NCI-H226 (cell line): ENCODE data around the gene COL8A1.
A peak's percentile ranks its signal among the peaks of the same experiment; 100 is the strongest.

Experiments used
- DNase-seq: peaks from one replicate; pipeline ENCODE4 v3.0.0-alpha.2; 2015

COL8A1 gene

DNA sequence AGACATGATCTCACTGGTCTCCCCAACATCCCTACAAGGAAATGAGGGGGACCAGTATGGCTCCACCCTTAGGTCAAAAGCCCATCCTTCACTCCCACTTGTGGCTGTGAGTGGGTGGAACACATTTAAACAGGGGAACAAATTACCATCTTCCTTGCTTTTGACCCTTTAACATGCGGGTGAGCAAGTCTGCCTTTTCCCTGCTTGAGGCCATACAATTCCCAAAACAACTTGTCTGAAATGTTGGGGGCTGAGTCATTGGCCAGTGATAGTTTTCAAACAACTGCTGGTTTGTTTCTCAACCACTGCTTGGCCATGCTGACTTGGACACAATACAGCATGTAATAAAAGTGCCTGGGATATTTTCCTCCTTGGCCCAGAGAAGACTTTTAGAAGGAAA, 39.6 kb downstream of the COL8A1 start:
- DNase-seq: peak; percentile 76

DNA sequence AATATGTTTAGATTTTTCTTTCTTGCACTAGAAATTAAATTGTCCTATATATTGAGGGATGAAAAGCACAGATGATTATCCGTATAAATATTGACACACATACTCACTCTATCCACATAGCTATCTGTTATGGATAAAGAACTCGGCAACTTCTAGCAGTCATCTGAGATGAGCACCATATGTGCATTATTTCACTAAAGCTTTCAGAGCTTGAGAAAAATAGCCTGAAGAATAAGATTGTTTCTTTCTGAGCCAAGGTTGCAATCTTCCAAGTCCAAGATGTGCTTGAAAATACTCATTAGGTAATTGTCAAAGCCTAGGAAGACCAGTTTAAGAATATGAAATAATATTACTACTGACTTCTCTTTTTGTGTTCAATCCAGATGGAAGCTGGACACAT, 40.5 kb downstream of the COL8A1 start:
- DNase-seq: no peak

DNA sequence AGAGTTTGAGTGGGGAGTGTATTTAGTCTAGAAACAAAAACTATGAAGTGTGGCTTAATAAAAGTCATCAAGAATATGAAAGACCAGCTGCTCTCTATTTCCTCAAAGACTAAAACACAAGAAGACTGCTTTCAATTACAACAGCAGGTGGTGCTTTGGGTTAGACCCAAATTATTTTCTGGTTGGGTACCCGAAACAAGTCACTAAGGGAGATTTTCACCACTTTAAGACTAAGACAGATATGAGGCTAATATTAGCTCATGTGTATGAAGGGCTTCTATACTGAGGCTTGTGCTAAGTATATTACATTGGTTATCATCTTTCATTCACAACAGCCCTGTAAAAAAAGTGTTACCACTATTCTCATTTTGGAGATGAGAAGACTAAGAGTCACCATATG, 43.1 kb downstream of the COL8A1 start:
- DNase-seq: no peak

DNA sequence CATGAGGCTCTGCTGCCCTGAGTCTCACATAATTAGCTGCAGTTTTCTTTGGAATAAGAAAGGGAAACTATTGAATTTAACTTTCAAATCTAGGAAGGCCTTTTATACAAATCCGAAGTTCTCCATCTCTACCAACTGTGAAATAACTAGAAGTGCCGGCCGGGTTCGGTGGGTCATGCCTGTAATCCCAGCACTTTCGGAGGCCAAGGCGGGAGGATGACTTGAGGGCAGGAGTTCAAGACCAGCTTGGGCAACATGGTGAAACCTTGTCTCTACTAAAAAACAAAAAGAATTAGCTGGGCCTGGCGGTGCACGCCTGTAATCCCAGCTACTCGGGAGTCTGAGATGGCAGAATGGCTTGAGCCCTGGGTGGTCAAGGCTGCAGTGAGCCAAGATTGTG, 43.6 kb downstream of the COL8A1 start:
- no peak for DNase-seq

DNA sequence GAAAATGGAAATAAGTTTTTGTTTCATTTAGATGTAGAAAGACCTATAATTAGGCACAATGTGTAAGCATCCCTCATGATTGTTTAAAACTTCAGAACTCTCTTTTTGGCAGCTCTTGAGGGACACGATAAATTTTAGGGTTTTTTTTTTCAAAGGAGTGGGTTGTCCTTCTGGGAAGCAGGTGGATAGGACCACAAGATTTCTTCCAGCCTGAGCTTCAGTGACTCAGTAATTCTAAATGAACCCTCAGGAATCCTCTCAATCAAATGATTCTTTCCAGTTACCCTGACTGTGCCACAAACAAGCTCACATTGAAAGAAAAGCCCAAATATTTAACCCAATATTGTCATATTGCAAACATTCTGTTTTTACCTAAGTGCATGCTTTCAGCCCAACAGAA, 45.1 kb downstream of the COL8A1 start:
- no peak for DNase-seq

DNA sequence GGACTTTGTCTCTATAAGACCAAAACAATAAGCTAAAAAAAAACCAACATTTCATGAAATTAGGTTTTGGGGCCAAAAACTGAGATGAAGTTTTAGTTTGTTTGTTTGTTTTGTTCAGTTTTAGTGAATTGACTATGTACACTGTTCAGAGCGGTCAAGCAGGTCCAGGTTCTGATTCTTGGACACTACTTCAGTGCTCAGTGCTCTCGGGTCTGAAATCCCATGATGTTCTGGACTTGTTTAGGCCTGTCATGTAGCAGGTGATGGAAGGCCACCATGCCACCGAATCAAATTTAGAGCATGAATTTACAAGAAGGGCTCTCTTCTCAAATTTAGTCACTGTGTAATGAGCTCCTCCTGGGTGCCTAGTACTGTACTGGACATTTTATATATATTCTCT, 45.5 kb downstream of the COL8A1 start:
- no peak for DNase-seq

DNA sequence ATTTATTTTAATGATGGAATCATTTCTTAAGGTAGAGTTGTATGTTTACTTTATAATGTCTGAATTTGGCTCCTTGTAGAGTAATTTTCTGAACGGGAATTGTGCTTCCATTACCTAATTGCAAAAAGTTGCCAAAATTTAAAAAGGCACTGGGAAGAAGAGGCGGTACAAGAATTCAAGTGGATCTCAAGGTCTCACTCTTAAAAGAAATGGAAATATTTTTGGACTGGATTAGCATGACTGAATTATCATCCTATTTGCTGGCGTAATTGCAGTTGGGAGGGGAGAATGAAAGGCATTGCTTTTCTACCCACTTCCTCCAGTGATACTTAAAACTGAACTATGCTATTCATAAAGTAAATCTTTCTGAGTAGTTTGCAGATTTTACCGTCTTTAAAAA, 46.2 kb downstream of the COL8A1 start:
- no peak for DNase-seq

DNA sequence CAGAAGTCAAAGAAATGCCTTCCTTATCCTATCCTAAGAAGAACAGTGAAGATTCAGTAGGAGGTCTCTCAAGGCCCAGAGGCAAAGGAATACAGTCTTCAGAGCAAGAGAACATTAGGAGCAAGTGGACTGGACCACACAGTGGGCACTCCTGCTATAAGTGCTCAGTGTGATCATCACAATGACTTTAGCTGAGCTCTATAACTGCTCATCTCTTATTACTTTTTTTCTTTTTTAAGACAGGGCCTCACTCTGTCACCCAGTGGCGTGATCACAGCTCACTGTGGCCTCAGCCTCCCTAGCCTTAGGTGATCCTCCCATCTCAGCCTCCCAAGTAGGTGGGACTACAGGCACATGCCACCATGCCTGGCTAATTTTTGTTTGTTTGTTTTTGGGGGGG, 48.1 kb downstream of the COL8A1 start:
- DNase-seq: no peak

DNA sequence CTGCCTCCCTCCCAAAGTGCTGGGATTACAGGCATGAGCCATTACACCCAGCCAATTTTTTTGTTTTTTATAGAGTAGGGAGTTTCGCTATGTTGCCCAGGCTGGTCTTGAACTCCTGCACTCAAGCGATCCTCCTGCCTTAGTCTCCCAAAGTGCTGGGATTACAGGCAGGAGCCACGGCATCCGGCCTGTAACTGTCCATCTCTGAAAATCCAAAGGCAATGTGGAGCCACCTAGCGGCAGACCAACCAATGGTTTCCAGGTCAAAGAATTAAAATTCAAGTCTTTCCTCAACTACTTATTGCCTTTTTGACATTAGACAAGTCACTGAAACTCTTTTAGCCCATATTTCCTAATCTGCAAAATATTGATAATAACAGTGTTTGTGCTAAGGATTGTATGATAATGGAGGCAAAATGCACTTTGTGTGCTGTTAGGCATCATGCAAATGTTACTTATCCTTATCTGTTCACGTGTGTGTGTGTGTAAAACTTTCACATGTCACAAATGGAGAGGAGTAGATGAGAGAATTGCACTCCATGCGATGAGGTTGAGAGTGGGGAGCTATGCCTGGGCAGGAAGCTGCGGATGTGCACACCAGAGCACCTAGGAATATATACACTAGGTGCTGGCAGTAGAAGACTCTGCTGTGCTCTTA, 48.7 kb downstream of the COL8A1 start:
- DNase-seq: peak; percentile 35

DNA sequence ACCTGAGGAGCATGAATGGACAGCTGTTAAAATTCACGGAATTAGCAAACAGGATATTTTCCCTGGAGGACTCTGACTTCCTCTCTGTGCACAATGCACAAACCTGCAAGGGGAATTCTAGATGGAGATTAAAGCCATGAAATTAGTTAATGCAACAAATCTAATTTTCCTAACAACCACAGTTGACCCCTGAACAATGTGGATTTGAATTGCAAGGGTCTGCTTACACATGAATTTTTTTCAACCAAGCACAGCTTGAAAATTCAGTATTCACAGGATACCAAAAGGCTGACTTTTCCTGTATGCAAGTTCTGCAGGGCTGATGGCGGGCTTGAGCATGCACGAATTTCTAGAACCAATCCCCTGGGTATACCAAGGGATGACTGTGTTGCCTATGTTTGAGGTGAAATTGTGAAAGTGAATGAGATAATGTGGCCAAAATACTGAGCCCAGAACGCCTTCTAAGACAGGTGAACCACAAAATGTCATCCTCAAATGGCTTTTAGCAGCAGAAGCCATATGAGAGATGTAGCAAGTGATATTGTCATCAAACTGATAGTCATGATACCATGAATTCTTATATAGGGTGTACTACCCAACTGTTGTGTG, 52.5 kb downstream of the COL8A1 start:
- no peak for DNase-seq

DNA sequence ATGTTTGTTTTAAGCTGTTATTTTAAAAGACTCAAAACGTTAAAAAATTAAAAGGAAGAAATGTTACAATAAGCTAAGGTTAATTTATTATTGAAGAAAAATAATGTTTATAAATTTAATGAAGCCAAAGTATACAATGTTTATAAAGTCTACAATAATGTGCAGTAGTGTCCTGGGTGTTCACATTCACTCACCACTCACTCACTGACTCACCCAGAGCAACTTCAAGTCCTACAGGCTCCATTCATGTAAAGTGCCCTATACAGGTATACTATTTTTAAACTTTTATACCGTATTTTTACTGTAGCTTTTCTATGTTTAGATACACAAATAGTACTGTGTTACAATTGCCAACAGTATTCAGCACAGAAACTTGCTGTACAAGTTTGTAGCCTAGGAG, 55.2 kb downstream of the COL8A1 start:
- no peak for DNase-seq

DNA sequence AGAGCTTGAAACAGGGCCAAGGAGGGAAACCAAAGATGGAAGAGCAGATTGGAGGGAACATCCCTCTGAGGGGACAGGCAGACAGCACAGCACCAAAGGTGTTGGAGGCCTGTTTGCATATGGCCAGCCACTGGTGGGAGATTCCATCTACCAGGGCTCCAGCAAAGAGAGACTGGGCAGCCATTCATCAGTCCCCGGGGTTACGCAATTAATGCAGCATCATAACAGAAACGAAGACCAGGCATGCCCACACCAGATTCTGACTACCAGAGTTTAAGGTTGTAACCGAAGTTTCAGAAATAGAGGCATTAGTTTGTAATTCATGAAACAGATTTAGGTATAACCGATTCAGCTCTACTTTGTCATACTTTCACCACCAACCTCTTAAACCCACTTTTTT, 58.1 kb downstream of the COL8A1 start:
- DNase-seq: no peak

DNA sequence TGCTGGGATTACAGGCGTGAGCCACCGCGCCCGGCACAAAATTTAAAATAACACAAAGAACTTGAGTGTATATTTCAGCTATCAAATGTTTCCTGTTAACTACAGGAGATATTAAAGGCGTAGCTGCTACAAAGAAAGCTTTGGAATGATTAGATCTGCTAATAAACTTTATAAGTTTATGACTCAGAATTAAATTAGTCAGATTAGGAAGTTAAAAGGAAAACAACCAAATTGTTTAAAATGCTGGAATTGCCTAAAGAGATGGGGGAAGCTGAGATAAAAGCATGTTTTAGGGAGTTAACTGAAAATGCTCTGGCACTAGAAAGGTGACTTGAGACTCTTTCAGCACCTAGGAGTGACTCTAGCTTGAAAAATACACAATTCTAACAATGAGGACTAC, 58.9 kb downstream of the COL8A1 start:
- DNase-seq: no peak

DNA sequence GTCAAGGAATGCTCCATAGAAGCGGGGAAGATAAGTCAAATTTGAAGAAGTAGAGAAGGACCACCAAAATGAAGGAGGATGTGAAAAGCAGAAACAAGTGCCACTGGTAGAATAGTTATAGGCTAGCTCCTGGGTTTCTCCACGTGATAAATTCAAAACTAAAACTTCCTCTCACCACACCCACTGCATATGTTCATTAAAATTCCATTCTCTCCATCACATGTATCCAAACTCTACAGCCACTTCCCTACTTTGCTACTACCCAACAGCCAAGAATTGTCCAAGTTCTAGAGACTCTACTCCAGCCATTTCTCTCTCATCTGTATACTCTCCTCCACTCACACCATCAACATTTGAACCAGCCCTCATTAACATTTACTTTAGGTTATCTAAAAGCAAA, 60.5 kb downstream of the COL8A1 start:
- DNase-seq: no peak

DNA sequence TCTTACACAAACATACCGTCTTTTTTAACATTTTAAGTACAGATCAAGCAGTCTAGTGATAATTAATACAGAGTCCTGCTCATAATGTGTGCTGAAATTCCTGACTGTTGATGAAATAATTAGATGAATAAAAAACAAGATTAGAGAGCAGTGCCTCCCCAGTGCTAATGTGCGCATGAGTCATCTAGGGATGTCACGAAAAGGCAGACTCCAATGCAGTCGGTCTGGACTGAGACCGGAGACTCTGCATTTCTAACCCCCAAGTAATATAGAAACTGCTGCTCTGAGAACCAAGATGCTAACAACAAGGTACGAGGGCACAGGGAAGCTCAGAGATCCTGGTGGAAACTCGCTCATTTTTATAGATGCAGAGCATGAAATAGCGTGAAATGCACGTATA, 61.4 kb downstream of the COL8A1 start:
- peak; percentile 42 for DNase-seq

DNA sequence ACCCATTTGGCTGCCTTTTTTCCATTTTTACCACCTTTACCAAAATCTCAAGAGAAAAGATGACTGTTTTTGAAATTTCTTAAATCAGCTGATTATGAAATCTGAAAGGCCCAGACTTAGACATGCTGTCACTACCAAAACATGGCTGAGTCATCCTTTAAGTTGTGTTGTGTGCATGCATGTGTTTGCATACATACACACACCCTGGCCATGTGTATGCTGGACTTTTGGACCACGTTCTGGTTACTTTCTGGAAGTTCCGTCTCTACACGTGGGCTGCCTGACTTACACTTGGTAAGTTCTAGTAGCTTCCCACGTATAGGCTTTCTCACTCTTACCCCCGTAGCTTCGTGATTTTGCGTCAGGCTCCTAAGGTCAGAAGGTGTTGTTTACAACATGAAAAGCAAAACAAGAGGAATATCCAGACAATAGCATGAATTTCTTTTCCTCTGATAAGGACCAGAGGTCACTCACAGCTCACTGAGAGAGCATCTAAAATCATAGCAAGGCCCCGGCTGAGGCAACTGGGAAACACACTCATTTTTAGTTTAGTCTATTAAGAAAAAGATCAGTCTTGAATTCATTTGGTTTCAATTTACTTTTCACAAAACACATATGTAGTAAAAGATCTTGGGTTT, 62.4 kb downstream of the COL8A1 start:
- no peak for DNase-seq

DNA sequence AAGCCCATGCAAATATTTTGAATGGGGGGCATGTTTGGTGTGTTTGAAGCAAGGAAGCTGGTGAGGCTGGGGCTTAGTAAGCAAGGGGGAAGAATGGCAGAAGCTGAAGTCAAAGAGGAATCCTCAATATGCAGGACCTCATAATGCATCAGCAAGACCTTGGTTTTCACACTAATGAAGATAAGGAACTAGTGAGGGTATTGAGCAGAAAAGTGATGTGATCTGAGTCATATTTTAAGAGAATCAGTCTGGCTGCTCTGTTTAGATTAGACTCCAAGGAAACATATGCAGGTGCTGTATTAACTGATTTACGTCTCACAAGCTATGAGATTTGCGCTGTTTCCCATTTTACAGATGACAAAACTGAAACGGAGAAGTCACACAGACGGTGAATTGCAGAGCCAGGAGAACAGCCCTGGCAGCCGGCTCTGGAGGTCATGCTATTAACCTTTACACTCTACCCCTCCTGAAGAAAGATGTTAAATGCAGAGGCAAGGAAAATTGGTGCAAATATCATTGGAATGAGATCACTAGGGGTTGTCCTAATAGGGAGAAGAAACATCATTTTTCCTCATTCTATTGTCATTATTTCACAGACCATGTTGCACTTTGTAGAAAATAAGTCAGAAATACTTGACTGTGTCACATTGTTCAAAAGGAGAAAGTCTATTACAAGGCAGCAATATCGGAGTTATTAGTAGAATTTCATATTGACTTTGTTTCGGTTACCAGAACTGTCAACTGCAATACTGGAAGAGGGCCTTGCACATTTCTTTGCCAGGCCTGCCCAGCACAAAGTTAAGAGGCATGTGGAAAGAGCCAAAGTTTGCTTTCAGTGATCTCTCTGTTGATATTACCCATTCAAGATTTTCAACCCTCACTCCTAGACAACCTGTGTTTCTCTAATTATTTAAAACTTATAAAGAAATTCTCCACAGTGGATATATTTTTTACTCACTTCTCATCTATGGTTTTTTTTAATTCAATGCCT, 64.9 kb downstream of the COL8A1 start:
- peak; percentile 50 for DNase-seq

DNA sequence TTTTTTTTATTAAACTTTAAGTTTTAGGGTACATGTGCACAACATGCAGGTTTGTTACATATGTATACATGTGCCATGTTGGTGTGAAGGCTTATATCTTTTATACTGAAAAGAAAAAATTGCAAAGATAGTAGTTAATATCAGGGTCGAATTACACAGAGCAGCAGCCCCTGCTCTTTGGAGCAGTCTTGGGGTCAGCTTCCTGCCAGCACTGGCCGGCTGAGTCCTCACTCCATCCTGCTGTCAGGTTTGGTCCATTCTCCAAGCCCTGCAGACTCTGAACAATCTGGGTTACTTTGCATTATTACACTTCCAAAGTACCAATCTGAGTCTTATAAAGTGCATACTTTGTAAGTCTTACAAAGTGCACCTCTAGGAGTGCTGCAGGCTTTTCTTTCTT, 66.0 kb downstream of the COL8A1 start:
- no peak for DNase-seq

DNA sequence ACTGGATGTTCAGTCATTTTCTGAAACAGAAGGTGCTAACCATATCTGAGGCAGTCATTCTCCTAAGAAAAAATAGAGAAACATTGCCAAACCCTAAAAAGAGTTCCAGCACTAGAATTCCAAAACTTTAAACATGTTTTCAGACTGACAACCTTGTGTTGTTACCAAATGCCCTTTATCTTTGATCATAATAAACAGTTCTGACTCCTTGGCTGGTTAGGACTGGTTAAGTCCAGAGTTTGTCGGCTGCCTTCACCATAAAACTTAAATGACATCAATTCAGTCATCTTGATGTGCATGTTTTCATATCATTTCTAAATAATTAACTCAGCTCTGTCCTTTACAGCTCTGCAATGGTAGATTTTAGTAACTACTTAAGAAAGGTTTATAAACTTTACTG, 68.0 kb downstream of the COL8A1 start:
- DNase-seq: no peak

DNA sequence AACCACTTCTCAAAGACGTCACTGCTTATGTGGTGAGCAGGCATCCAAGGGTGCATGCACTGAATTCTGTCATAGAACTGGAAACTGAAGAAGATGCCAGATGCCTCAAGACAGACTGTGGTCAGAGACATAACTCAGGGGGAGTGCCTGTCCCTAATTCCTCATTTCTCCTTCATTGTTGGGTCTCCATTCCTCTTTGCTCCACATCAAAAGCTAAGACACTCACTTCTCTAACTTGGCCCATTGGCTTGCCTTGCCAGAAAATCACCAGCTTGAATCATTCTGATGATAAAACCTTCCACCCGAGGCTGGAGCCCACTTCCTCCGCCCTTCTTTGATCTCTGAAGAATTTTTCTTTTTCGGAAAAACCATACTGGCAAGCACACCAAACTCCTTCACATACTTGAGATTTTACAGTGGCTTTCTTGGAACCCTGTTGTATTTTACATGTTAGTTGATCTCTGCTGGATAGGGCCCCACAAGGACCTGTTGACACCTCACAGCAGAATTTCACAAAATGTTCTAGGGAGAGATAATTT, 69.9 kb downstream of the COL8A1 start:
- peak; percentile 80 for DNase-seq

DNA sequence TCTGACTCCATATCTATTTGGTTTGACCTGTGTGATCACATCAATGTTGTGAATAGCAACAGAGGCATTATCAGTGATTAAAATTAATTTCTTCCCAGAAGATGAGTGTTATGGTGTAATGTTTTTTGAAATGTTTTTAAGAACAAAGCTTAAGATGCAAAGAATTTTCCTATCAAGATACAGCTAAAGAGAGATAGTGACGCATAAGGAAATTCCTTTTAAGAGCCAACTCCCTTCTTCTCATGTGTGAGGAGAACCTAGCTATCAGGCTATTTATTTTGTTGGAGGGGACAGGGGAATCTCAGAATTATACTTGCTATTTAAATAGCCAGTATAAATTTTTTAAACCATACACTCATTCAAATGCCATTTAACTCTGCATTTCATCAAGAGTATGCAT, 71.3 kb downstream of the COL8A1 start:
- DNase-seq: peak; percentile 82

DNA sequence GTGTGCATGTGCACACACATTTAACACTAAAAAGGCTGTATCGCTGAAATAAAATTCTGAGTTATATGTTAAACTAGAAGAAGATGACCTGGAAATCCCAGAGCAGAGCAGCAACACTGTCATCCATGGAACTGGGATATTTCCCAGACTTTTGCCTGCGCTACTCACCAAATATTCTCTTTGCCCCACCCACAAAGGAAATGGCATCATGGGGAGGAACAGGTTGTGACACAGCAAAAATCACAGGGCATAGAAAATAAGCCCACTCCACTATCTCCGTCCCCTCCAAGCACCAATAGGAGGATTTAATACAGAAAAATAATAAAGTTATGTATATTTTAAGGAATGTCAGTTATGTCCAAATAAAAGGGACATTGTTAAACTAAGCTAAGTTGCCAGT, 71.7 kb downstream of the COL8A1 start:
- DNase-seq: peak; percentile 63

DNA sequence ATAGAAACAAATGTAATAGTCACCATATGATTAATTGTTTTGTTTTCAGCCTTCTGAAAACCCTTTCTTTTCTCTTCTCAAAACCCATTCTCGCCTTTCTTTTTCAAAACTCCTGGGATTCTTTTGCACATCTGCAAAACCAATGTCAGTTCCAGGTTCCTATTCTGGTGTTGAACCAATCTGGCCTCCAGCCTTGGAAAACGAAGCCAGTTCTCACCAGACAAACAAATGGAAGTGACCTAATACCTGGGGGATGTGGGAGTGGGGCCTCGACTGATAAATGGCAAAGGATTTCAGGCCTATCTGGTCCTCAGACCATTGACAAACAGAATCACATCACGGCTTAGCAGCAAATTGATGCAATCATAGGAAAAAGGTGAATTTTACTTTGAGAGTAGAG, 73.0 kb downstream of the COL8A1 start:
- no peak for DNase-seq
